GM12801 (cell line): ENCODE measurements around the gene ANKRD40CL.

Experiments used
- CTCF ChIP-seq: IDR thresholded peaks from one replicate; pipeline ENCODE4 v1.5.1; 2011; ENCODE audit warnings: control low read depth; ENCODE audit not compliant: insufficient read length; ENCODE audit errors: extremely low read depth

The ANKRD40CL gene

DNA sequence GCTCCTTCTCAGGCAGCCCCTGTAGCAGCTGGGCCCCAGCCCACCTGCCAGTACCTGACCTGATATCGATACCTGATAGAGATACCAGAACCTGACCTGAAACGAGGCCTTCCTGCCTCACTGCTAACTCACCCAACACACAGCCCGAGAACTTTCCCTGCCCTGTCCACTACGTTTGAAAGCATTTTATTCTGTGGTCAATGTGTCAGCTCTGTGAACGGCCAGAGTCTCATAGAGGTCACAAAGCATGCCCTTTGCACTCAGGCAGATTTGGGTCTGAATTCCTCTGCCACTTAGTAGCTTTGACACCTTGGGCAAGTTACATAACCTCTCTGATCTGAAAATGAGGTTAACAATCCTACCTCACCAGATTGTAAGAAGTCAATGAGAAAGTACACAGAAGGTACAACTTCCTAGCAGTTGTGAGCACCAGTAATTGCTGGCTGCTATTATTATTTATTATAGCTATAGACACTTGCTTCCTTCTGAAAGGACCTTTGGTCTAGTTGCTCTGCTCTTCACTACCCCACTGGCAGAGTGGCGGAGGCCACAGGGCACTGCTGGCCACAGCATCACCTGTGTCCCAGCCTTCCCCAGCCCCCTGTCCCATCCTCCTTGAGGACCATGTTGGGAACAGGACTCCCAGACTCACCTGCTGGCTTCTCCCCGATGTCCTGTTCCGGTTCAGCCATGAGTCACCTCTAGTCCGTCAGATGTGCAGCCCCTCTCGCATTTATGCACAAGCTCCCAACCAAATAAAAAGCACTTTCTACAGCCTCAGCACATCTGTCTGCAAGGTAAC lies 895 bp downstream of the ANKRD40CL start:
- TF ChIP-seq CTCF, result no peak

DNA sequence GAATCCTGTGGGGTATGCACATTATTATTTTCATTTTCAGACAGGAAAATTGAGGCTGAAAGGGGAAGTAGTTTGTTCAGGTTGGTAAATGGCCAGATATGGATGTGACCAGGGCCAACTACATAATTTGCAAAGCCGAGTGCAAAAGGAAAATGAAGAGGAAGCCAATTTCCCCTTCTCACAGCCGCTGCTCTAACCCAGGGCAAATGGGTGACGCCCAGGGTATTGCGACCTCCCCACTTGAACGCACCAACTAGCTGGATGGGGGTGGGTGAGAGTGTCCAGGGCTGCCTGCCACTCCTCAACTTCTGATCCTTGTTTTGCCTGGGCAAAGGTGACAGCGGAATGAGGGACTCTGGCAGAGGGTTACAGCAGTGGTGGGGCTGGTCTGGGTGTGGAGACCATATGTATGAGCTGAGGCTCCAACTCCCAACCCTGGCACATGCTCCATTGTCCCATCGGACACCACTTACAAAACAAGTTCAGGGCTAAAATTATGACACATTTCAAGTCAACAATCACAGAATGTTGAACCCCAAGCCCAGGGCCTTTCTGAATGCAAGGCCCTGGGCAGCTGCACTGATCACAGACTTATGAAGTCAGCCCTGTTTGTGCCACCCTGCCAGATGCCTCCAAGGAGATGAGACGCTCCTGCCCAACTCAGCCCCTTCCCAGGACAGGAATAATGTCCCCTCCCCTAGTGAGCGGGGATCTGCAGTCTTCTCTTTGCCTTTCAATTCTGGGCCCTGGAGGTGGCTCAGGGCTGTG lies 1.7 kb downstream of the ANKRD40CL start:
- TF ChIP-seq CTCF, result no peak

DNA sequence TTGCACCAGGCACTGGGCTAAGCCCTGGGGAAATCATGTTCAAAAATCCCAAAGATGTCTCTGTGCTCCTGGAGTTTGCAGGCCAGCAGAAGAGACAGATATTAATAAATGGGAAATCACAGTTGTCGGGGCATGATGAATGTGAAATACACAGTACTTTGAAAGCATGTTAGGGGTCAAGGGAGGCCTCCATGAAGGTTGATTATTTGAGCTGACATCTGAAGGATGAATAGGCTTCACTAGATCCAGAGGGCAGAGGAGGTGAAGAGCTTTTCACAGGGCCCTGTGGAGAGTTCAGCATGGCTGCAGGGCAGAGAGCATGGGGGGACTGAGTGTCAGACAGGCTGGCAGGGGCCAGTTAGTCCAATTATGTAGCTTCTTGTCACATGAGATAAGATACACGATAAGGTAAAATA lies 2.6 kb downstream of the ANKRD40CL start:
- no peak for TF ChIP-seq CTCF

- TF ChIP-seq CTCF, result no peak
Observed at GRCh38 chr17:50763716-50764475, 3.4 kb downstream of the ANKRD40CL start.

- no peak for TF ChIP-seq CTCF
Observed at GRCh38 chr17:50762177-50762576, 5.1 kb downstream of the ANKRD40CL start.

- no peak for TF ChIP-seq CTCF
Observed at GRCh38 chr17:50758989-50759544, 8.3 kb downstream of the ANKRD40CL start.

- no peak for TF ChIP-seq CTCF
Observed at GRCh38 chr17:50758524-50758923, 8.8 kb downstream of the ANKRD40CL start.
